GM21723 (cell line): ENCODE measurements around the gene DUSP2.

ENCODE experiments used
- ATAC-seq: cut with Tn5 transposase; IDR thresholded peaks from one replicate; pipeline ENCODE4 v1.9.1; 2021; ENCODE audit warnings: mild to moderate bottlenecking, moderate library complexity; ENCODE audit not compliant: unreplicated experiment

Gene DUSP2

DNA sequence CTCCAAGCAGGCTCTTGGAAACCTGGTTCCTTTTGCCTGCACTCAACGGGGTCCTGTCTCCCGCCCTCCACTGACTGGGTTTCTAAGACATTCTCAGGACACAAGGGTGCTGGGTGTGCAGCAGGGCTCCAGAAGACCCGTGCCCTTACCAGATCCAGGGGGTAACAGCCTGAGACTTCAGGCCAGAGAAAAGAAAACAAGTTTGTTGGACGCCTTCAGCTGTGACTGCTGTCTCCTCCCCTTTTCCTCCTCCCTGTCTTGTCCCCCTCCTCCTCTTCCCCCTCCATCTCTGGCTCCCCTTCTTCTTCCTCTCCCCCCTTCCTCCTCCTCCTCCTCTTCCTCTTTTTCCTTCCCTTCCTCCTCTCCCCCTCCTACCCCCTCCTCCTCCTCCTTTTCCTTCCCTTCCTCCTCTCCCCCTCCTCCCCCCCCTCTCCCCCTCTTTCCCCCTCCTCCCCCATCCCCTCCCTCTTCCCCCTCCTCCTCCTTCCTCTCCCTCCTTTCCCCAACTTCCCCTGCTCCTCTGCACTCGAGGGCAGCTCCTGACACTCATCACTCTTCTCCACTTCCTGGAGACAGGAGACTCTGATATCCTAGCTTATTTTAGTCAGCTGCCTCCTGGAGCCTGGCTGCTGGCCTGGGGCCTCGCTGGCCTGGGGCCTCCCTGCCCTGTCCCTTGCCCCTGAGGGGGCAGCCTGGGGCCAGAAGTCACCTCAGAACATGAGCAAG lies 41.3 kb downstream of the DUSP2 start:
- ATAC-seq: no peak

DNA sequence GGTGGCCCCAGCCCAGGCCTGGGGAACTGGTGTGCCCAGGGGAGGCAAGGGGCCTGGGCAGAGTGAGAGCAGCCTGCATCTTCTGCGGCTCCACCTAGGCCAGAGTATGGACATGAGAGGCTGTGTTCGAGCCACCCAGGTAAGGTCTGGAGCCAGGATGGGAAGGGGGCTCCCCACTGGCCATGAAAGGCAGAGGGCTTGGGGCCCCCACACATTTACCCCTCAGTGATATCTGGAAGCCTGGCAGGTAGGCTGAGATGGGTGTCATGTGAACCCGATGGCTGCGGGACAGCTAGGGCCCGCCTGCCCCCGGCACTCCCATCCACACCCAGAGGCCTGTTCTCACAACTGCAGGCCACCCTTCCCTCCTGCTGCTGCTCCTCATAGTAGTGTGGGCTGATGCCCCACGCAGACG lies 42.0 kb downstream of the DUSP2 start:
- no peak for ATAC-seq

- ATAC-seq: no peak
These were observed 42.5 kb downstream of the DUSP2 start for GRCh38 chr2:96102596-96103186.

DNA sequence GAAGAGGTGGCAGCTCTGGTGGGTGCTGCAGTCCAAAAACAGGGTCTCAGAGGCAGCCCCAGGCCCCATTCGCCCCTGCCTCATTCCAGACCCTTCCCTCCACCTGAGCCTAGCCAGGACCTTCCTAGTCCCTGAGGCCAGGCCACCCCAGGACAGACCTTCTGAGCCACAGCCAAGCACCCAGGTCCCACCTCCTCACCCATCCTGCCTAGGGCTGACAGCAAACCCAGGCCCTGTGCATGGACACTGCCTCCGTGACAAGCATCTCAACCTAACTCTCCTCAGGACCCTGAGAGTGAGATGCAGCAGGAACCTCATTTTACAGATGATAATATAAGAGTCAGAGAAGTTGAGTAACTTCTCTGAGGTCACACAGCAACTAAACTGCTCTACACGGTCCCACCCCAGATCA lies 44.3 kb downstream of the DUSP2 start:
- no peak for ATAC-seq

GRCh38 chr2:96099861-96100798 lies 45.1 kb downstream of the DUSP2 start:
- no peak for ATAC-seq

GRCh38 chr2:96098900-96099590 lies 46.2 kb downstream of the DUSP2 start:
- ATAC-seq: no peak

- ATAC-seq: no peak
These were observed 47.1 kb downstream of the DUSP2 start for GRCh38 chr2:96097951-96098823.

DNA sequence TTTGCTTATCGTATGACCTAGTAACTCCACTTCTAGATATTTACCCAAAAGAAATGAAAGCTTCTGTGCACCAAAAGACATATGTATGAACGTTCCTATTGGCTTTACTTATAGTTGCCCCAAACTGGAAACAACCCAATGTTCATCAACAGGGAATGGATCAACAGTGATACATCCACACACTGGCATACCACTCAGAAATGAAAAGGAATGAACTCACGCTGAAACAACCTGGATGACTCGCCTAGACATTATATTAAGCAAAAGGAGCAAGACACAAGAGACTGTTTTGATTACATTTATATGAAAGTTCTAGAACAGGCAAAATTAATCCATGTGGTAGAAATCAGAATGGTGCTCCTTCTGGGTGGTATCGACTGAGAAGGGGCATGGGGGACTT lies 47.8 kb downstream of the DUSP2 start:
- ATAC-seq: no peak

GRCh38 chr2:96095116-96095636 lies 50.1 kb downstream of the DUSP2 start:
- ATAC-seq: no peak

GRCh38 chr2:96093528-96093927 lies 51.7 kb downstream of the DUSP2 start:
- ATAC-seq: no peak
